Fibroblast of lung (primary cell): ENCODE data around the gene ALDH1L1.

Experiments
- CTCF ChIP-seq, 2 donors: IDR thresholded peaks in 1 of 2; conservative IDR thresholded peaks in 1 of 2; 1 replicate in 1 of 2; 2 replicates in 1 of 2; pipeline ENCODE4 v1.5.1; 2011 to 2012; ENCODE audit warnings: low read length in 2 of 2, control low read depth in 1 of 2, inconsistent platforms in 1 of 2, low read depth in 1 of 2, mild to moderate bottlenecking in 1 of 2
- EZH2 ChIP-seq: IDR thresholded peaks from 2 replicates; pipeline ENCODE4 v1.5.1; 2012; ENCODE audit warnings: low read length, control low read depth, mild to moderate bottlenecking; ENCODE audit errors: missing control alignments

- TF ChIP-seq CTCF (conservative IDR thresholded peaks at IDR 0.05 in 1 of 2, IDR thresholded peaks at IDR 0.05 in 1 of 2; ENCODE audit: low read depth in 1 of 2, low read length in 2 of 2) (no peak), EZH2 (no peak)
These were observed 23.2 kb downstream of the ALDH1L1 start for GRCh38 chr3:126157083-126157768.
